DND-41 (cell line): ENCODE results near the gene GNB1L.

Source experiments
- ATAC-seq: fragments of 200-7000 bp; cut with Tn5 transposase; 3 replicates; pipeline ENCODE4 v1.9.1; 2021; ENCODE audit warnings: low read depth; ENCODE audit not compliant: insufficient read depth
- DNase-seq: peaks from one replicate; pipeline ENCODE4 v3.0.0-alpha.2; 2020
- H2AFZ ChIP-seq: 2 replicates; pipeline ENCODE4 v1.6.0; 2012; ENCODE audit warnings: low read depth, low read length
- H3K27ac ChIP-seq: 2 replicates; pipeline ENCODE4 v1.5.1; 2012; ENCODE audit warnings: low read length, inconsistent platforms
- H3K27me3 ChIP-seq: fragments of 200-600 bp; sonication (generic); 2 replicates; pipeline ENCODE4 v1.6.0; 2012; ENCODE audit warnings: low read length, mild to moderate bottlenecking, inconsistent platforms; ENCODE audit not compliant: insufficient read depth, poor library complexity
- H3K36me3 ChIP-seq: 2 replicates; pipeline ENCODE4 v1.5.1; 2012; ENCODE audit warnings: low read length, inconsistent platforms; ENCODE audit not compliant: insufficient read depth
- H3K4me1 ChIP-seq: 2 replicates; pipeline ENCODE4 v1.5.1; 2012; ENCODE audit warnings: mild to moderate bottlenecking, low read length; ENCODE audit not compliant: insufficient read depth
- H3K4me2 ChIP-seq: 2 replicates; pipeline ENCODE4 v1.6.0; 2012; ENCODE audit warnings: mild to moderate bottlenecking, moderate library complexity, low read length, inconsistent platforms; ENCODE audit not compliant: insufficient read depth
- H3K4me3 ChIP-seq, 2 experiments: fragments of 200-600 bp in 1 of 2; shearing (Covaris generic) in 1 of 2; 2 replicates each; pipeline ENCODE4 v1.5.1; 2012 to 2016; ENCODE audit warnings: inconsistent platforms in 2 of 2, low read length in 2 of 2, mild to moderate bottlenecking in 2 of 2, low read depth in 1 of 2, moderate library complexity in 1 of 2
- H3K79me2 ChIP-seq: 2 replicates; pipeline ENCODE4 v1.6.0; 2012; ENCODE audit warnings: low read length, inconsistent platforms; ENCODE audit not compliant: insufficient read depth
- H3K9ac ChIP-seq: 2 replicates; pipeline ENCODE4 v1.6.0; 2012; ENCODE audit warnings: low read depth, mild to moderate bottlenecking, inconsistent platforms, low read length, moderate library complexity
- H3K9me3 ChIP-seq: 2 replicates; pipeline ENCODE4 v1.5.1; 2012; ENCODE audit warnings: low read length, moderate library complexity, mild to moderate bottlenecking, inconsistent platforms; ENCODE audit not compliant: insufficient read depth, severe bottlenecking
- H4K20me1 ChIP-seq: 2 replicates; pipeline ENCODE4 v1.6.0; 2012; ENCODE audit warnings: low read length; ENCODE audit not compliant: insufficient read depth
- CTCF ChIP-seq: IDR thresholded peaks from 2 replicates; pipeline ENCODE4 v1.5.1; 2012; ENCODE audit warnings: borderline replicate concordance, low read length, moderate library complexity, mild to moderate bottlenecking; ENCODE audit not compliant: poor library complexity, severe bottlenecking; ENCODE audit errors: extremely low read depth
- EZH2 ChIP-seq: IDR thresholded peaks from 3 replicates; pipeline ENCODE4 v1.6.1; 2012; ENCODE audit warnings: borderline replicate concordance, low read depth, mild to moderate bottlenecking, moderate library complexity, low read length, inconsistent platforms; ENCODE audit not compliant: severe bottlenecking

Gene GNB1L

GRCh38 chr22:19756288-19757128 is 98.2 kb downstream of the GNB1L start:
- no peak overlapping the region for H3K4me2 ChIP-seq
- no peaks in the 10 kb centered on the region for H3K4me1 ChIP-seq
- H3K79me2 ChIP-seq: no peaks in the 10 kb centered on the region
- TF ChIP-seq EZH2 (no peak), CTCF (no peak)
- H3K9ac ChIP-seq: no peak overlapping the region
- H2AFZ ChIP-seq: no peak overlapping the region
- no peaks in the 10 kb centered on the region for H3K27me3 ChIP-seq
- no peak overlapping the region for H3K4me3 ChIP-seq
- peaks cover 4% of the 10 kb centered on the region for H4K20me1 ChIP-seq
- DNase-seq (no peak), ATAC-seq (no peak)
- H3K9me3 ChIP-seq: no peaks in the 10 kb centered on the region
- no peaks in the 10 kb centered on the region for H3K36me3 ChIP-seq
- no peak overlapping the region for H3K27ac ChIP-seq

DNA sequence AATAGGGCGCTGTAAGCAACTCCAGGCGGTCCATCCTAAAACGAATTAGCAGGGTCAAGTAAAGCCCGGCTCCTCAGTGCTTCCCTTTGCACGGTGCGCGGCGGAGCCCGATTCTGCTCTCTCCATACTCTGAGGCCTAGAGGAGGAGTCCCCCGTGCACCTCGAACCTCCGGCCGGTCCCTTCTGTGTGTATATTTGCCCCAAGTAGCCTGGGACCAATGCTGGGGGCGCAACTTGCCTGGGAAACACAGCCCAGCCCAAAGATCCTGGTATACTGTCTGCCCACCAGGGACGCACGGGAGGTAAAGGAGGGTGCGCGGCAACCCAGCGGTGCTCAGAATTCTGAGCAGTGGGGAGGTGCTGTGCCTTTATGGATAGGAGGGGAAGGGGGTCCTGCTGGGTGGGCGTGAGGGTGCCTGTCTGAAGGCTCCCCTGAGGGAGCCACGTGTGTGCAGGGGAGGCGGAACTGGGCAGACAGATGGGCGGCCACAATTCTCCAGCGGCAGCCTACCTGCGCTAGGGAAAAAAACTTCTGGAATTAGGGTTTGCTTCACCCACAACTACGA is 98.9 kb downstream of the GNB1L start:
- Histone ChIP-seq H3K4me1 (no peaks in the 10 kb centered on the region), H3K79me2 (no peaks in the 10 kb centered on the region), H2AFZ (no peak overlapping the region), H3K9ac (no peak overlapping the region), H3K27ac (no peak overlapping the region), H4K20me1 (peaks cover 4% of the 10 kb centered on the region), H3K4me3 (no peak overlapping the region), H3K4me2 (no peak overlapping the region), H3K36me3 (no peaks in the 10 kb centered on the region), H3K9me3 (no peaks in the 10 kb centered on the region), H3K27me3 (no peaks in the 10 kb centered on the region)
- DNase-seq (no peak), ATAC-seq (no peak)
- TF ChIP-seq CTCF: no peak
- TF ChIP-seq EZH2: no peak

- ATAC-seq (no peak), DNase-seq (no peak)
- Histone ChIP-seq H3K4me3 (no peak overlapping the region), H3K27me3 (no peaks in the 10 kb centered on the region), H3K4me2 (no peak overlapping the region), H2AFZ (no peak overlapping the region), H3K9ac (no peak overlapping the region), H3K4me1 (no peaks in the 10 kb centered on the region), H3K27ac (no peak overlapping the region), H3K79me2 (no peaks in the 10 kb centered on the region), H3K36me3 (no peaks in the 10 kb centered on the region), H4K20me1 (peaks cover 4% of the 10 kb centered on the region), H3K9me3 (no peaks in the 10 kb centered on the region)
- TF ChIP-seq EZH2: no peak
- TF ChIP-seq CTCF: no peak
These were observed 99.4 kb downstream of the GNB1L start for GRCh38 chr22:19755145-19755710.
